GM18519 (cell line): Measurements from ENCODE around the gene ASPDH.
"Not testable (repeated sequence)": the region's sequence is repeated elsewhere in the genome, so short reads cannot be mapped to it uniquely, and the experiment has no call there.

Source experiments
- ATAC-seq: cut with Tn5 transposase; IDR thresholded peaks from one replicate; pipeline ENCODE4 v1.9.1; 2021; ENCODE audit warnings: mild to moderate bottlenecking, moderate library complexity; ENCODE audit not compliant: unreplicated experiment, low FRiP score

ASPDH gene

DNA sequence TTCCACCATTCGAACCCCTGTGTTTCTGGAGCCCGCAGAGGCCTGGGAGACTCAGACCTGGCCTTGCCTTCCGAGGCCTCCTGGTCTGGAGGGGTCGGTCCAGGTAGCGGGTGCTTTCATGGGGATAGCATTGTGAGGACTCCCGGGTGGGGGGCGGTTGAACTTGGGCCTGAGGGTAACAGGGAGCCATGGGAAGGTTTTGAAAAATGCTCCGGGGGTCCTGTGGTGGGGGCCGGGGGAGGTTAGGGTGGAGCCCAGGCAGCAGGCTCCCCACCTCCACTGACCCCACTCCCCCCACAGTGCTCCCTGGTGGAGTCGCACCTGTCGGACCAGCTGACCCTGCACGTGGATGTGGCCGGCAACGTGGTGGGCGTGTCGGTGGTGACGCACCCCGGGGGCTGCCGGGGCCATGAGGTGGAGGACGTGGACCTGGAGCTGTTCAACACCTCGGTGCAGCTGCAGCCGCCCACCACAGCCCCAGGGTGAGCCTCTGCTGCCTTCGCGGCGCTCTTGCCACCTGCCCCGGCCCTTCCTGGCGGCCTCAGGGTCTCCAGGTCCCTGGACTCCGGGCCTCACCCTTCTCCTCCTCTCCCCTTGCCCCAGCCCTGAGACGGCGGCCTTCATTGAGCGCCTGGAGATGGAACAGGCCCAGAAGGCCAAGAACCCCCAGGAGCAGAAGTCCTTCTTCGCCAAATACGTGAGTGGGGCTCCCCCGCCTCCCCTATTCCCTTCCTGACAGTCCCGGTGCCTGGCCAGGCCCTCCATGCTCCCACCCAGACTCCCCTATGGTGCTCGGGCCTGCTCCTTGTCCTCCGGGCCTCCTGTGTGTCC, 33.2 kb downstream of the ASPDH start:
- ATAC-seq: no peak

DNA sequence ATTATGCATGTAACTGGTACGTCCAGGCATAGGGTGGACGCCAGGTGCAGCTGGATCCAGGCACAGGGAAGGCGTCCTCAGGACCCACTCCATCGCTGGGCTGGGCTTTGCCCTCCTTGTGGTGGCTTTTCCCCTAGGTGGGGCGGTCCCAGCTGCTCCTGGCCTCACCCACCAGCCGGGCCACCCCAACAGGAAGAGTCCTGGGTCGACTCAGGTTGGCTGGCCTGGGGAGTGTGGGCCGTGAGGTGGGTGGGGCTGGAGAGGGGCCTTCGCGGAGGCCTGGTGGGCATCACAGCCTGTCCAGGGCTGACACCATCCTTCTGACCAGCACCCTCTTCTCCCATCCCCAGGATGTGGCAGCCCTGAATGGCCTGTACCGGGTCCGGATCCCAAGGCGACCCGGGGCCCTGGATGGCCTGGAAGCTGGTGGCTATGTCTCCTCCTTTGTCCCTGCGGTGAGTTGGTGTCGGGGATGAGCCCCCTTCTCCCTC, 33.9 kb downstream of the ASPDH start:
- no peak for ATAC-seq

GRCh38 chr19:50478901-50479715, 34.6 kb downstream of the ASPDH start:
- ATAC-seq: no peak

DNA sequence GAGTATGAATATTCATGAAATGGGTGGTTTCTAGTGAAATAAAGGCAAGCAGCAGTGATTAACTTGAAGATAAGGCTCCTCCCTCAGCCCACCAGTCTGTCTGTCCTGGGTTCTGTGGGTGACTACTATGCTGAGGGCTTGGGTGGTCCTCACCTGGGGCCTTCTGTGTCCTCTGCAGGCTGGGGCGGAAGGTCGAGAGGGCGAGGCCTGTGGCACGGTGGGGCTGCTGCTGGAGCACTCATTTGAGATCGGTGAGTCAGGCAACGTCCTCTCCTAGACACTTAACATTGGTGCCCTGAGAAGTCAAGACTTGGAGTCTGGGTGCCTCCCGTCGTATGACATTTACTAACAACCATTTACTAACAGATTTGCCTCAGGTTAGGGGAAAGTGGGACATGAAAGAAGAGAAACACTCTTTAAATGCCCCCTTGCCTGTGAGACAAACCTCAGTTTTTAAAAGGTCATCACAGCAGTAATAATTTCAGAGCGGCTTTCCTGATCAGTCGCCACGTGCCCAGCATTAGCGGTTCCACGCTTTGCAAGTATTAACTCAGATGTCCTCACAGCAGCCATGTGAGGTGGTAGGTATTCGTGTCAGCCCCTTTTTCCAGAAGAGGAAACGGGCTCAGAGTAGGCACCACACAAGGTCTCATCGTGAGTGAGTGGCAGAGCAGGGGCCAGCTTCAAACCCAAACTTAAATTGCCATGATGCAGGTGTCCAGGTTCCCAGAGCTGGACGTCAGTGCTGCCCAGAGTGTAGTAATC, 35.8 kb downstream of the ASPDH start:
- no peak for ATAC-seq

- no peak for ATAC-seq
Observed at GRCh38 chr19:50476907-50477238, 36.8 kb downstream of the ASPDH start.

- peak; percentile 53 for ATAC-seq
Observed at GRCh38 chr19:50476224-50476906, 37.3 kb downstream of the ASPDH start, which contains the start of the genes EMC10 and GARIN5A. Gene EMC10, plus strand, starts transcription at chr19:50476507. Its CDS starts 38 bp downstream, at chr19:50476545. Gene GARIN5A, minus strand, starts transcription at chr19:50476848. Its CDS starts 460 bp downstream, at chr19:50476388.

DNA sequence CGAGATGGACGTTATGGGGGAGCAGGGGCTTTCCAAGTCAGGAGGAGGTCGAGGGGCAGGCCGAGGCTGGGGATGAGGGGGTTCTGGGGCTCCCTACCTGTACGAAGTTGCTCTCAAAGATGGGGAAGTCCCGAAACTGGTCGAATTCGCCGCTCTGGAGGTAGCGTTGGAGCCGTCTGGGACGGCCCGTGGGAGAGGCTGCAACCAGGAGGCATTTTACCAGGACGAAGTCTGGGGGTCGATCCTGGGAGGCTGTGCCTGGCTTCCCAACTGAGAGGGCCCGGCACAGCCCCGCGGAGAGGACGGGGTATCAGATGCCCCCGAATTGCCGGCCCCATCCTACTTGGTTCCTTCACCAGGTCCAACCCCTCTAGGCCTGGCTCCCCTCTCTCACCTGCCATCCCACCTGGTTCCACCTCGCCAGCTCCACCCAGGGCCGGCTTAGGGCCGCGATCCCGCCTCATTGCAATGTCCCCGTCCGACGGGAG, 37.9 kb downstream of the ASPDH start:
- no peak for ATAC-seq

DNA sequence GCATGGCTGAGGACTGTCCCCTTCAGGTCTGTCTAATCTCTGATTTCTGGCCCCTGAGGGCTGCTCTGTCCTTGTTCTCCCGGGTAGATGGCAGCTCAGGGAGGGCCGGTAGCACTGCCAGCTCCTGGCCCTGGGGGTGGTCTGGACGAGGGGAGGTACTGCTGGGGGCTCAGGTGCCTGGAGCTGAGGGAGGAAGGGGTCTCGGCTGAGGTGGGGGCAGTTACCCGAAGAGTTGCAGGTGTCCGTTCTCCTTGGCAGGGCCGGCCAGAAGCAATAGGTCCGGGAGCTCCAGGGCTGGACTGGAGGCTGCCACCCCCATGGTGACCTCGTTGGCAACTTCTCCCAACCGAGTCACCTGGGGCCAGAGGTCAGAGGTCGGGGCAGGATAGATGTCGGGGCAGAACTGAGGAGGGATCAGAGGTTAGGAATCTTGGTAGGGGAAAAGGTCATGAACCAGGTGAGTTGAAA, 38.6 kb downstream of the ASPDH start:
- ATAC-seq: no peak

GRCh38 chr19:50473336-50473735, 40.4 kb downstream of the ASPDH start:
- ATAC-seq: not testable (repeated sequence)

- ATAC-seq: no peak
Observed at GRCh38 chr19:50468818-50469217, 44.9 kb downstream of the ASPDH start.

GRCh38 chr19:50467566-50467965, 46.1 kb downstream of the ASPDH start:
- no peak for ATAC-seq

DNA sequence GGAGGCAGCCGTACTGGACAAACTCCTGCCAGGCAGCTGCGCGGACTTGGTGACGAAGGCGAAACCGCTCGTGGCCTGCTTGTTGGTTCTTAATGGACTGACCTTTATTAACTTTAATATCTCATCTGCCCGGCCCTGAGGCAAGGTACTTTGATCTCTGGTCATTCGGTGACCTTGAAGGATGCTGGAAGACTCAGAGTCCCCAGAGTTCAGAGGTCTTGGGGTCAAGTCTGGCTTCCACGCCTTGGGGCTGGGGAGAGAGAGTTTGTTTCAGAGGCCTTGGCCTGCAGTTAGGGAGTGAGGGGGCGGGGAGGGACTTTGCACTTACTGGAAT, 47.0 kb downstream of the ASPDH start:
- ATAC-seq: no peak

- no peak for ATAC-seq
Observed at GRCh38 chr19:50465986-50466705, 47.6 kb downstream of the ASPDH start.

GRCh38 chr19:50465000-50465399, 48.7 kb downstream of the ASPDH start:
- no peak for ATAC-seq

GRCh38 chr19:50464348-50464747, 49.4 kb downstream of the ASPDH start:
- no peak for ATAC-seq

DNA sequence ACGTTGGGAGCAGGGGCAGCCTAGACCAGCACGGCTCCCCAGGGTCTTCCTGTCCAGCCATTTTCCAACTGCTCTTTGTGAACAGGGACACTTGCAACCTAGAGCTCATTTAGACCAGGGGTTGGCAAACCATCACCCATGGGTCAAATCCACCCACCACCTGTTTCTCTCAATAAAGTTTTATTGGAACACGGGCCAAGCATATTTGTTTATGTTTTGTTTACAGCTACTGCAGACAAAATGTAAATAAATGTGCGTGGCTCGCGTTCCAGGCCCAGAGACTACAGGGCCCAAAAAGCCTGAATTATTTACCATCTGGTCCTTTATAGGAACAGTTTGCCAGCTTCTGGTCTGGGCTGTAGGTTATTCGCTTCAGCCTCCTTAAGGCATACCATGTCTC, 50.7 kb downstream of the ASPDH start:
- no peak for ATAC-seq
